GM21529 (cell line): ENCODE data around the gene MRAS.
"Not testable (repeated sequence)": the region's sequence is repeated elsewhere in the genome, so short reads cannot be mapped to it uniquely, and the experiment has no call there.

Experiments used
- ATAC-seq: cut with Tn5 transposase; IDR thresholded peaks from one replicate; pipeline ENCODE4 v1.9.1; 2021; ENCODE audit not compliant: unreplicated experiment

MRAS gene

GRCh38 chr3:138412821-138413551, 64.6 kb downstream of the MRAS start:
- no peak for ATAC-seq

- ATAC-seq: not testable (repeated sequence)
These were observed 67.9 kb downstream of the MRAS start for GRCh38 chr3:138416236-138416635.

DNA sequence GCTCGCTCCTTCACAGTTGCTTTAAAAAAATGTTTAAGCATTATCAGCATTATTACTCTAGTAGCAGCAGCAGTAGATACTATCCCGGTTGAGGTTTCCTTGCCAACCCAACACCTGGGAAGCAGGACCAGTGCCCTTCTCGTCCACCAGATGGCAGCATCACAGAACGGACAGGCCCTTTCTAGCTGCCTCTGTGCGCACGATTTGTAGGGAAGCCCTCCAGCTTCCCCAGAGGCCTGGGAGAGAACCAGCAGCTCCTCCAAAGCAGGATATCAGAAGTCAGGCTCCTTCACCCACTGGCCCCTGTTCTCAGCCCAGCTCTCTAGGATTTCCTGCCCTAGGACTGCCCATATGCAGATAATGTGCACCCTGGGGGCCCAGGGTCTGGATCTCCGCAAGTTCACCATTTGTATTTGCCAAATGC, 69.2 kb downstream of the MRAS start:
- ATAC-seq: peak; percentile 80

GRCh38 chr3:138418601-138419206, 70.3 kb downstream of the MRAS start:
- no peak for ATAC-seq

- no peak for ATAC-seq
These were observed 74.9 kb downstream of the MRAS start for GRCh38 chr3:138423316-138423715.

GRCh38 chr3:138424323-138424722, 75.9 kb downstream of the MRAS start:
- ATAC-seq: no peak

DNA sequence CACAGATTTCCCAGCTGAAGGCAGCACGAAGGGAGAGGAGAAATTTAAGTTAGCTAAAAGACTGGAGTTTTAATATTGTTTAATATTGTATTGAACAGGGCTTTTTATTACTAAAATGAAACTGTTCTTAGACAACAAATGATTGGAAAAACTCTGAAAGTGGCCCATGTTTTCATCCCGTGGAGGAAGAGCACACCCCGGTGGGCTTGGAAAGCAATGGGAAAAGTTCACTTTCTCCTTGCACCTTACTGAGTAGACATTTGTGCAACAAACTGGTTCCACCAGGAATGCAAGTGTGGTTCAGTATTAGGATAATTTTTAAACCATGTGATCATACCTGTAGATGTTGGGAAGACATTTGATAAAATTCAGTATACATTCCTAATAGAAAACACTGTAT, 77.8 kb downstream of the MRAS start:
- ATAC-seq: no peak

GRCh38 chr3:138426754-138427153, 78.4 kb downstream of the MRAS start:
- ATAC-seq: not testable (repeated sequence)

- no peak for ATAC-seq
These were observed 81.3 kb downstream of the MRAS start for GRCh38 chr3:138429665-138430064.

- ATAC-seq: no peak
These were observed 84.3 kb downstream of the MRAS start for GRCh38 chr3:138432576-138433240.

- no peak for ATAC-seq
These were observed 85.5 kb downstream of the MRAS start for GRCh38 chr3:138433892-138434275.

- ATAC-seq: no peak
These were observed 86.0 kb downstream of the MRAS start, which contains the start of gene ESYT3 for GRCh38 chr3:138434276-138434874. Gene ESYT3 (plus strand): TSS chr3:138434616. CDS start chr3:138434799, 183 bp downstream.

DNA sequence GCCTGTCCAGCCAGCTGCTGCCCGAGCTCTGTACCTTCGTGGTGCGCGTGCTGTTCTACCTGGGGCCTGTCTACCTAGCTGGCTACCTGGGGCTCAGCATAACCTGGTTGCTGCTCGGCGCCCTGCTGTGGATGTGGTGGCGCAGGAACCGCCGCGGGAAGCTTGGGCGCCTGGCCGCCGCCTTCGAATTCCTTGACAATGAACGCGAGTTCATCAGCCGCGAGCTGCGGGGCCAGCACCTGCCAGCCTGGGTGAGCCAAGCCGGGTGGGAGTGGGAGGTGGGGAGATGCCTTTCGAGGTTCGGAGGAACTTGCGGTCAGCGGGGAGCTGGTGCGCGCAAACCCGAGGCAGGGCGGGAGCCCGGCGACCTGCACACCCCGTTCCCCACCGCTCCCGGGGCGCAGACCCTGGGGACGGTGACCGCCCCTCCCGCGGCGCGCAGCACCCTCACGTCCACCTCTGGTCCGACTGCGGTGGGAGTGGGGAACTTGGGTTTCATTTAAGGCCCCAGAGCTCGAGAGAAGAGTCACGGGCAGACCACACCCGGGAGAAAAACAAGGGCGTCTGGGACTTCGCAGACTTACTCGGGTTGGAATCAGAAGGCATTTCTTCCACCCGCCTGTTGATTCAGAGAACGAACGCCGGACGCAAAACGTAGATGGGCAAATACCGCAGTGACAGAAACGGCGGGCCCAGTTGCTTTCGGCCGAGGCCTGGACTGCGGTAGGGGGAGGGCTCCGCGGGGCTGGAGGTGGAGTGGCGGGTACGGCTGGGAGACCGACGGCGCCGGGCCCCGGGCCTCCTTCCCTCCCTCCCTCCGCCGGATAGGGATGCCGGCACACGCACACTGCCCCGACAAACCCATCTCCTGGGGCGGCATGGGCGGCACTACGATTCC, 86.7 kb downstream of the MRAS start:
- no peak for ATAC-seq

GRCh38 chr3:138435840-138436239, 87.5 kb downstream of the MRAS start:
- no peak for ATAC-seq

- no peak for ATAC-seq
These were observed 88.9 kb downstream of the MRAS start for GRCh38 chr3:138437281-138437680.

- ATAC-seq: no peak
These were observed 90.5 kb downstream of the MRAS start for GRCh38 chr3:138438896-138439295.

- ATAC-seq: no peak
These were observed 91.3 kb downstream of the MRAS start for GRCh38 chr3:138439646-138440045.

DNA sequence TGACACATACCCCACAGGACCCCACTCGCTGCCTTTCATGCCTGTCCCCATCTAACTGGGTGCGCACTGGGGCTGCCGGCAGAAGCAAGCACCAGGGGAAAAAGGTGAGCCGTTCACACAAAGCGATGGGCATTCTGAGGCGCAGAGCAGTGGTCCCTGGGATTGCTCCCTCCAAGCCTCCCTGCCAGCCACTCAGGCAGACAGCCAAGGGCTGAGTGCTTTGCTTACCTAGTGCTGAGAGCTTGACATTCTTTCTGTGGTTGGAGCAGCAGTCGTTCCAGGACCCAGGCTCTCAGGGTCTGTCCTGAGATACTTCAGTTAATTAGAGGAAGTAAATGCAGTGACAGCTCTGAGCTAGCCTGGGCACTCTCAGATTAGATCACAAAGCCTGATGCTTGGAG, 91.7 kb downstream of the MRAS start:
- ATAC-seq: no peak

- no peak for ATAC-seq
These were observed 92.2 kb downstream of the MRAS start for GRCh38 chr3:138440596-138440995.

- ATAC-seq: no peak
These were observed 92.9 kb downstream of the MRAS start for GRCh38 chr3:138441256-138441655.

DNA sequence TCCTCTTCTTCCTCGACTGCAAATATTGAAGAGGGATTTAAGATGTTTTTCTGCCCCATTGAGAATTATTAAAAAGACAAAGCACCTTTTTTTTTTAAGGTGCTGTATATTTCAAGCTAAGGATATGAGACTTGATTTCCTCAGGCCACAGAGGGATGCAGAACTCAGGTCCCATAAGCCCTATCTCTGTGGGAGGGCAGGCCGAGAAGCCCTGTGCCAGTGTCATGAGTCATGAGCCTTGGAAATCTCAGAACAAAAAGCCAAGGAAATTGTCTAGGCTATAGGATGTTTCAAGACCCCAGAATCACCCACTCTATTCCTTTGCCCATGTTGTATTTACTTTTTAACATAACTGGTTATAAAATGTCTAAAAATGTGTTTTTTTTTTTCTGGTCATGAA, 93.4 kb downstream of the MRAS start:
- ATAC-seq: no peak
